BLaER1 (cell line): ENCODE data around the gene RASSF3.
"Not testable (repeated sequence)": the region's sequence is repeated elsewhere in the genome, so short reads cannot be mapped to it uniquely, and the experiment has no call there.

ENCODE experiments used
- H3K27ac ChIP-seq: shearing (Covaris generic); formaldehyde crosslinking; 2 replicates; pipeline ENCODE4 v1.8.1; 2022
- H3K27me3 ChIP-seq: shearing (Covaris generic); formaldehyde crosslinking; 2 replicates; pipeline ENCODE4 v1.8.1; 2022
- H3K36me3 ChIP-seq: shearing (Covaris generic); formaldehyde crosslinking; 2 replicates; pipeline ENCODE4 v1.8.1; 2022
- H3K4me1 ChIP-seq: shearing (Covaris generic); formaldehyde crosslinking; 2 replicates; pipeline ENCODE4 v1.8.1; 2022
- H3K4me2 ChIP-seq: shearing (Covaris generic); formaldehyde crosslinking; 2 replicates; pipeline ENCODE4 v1.8.1; 2022
- H3K4me3 ChIP-seq: shearing (Covaris generic); formaldehyde crosslinking; 2 replicates; pipeline ENCODE4 v1.8.1; 2022
- H3K9ac ChIP-seq: shearing (Covaris generic); formaldehyde crosslinking; 2 replicates; pipeline ENCODE4 v1.8.1; 2022
- H3K9me3 ChIP-seq: shearing (Covaris generic); formaldehyde crosslinking; 2 replicates; pipeline ENCODE4 v1.8.1; 2022
- H4K20me1 ChIP-seq: shearing (Covaris generic); formaldehyde crosslinking; 2 replicates; pipeline ENCODE4 v1.8.1; 2022
- Cebpa-rat ChIP-seq: shearing (Covaris generic); IDR thresholded peaks from 2 replicates; pipeline ENCODE4 v1.8.1; 2022

Gene RASSF3

GRCh38 chr12:64650762-64651161 lies 40.5 kb downstream of the RASSF3 start:
- H3K27ac ChIP-seq = no peak overlapping the region
- H3K9ac ChIP-seq = no peak overlapping the region
- peaks cover 10% of the 10 kb centered on the region; the same call in 1 of the 2 replicates for H3K36me3 ChIP-seq
- H3K4me2 ChIP-seq = peak overlapping the region; percentile 34
- no peak for TF ChIP-seq Cebpa-rat
- no peak overlapping the region for H3K4me3 ChIP-seq
- H3K9me3 ChIP-seq = no peaks in the 10 kb centered on the region
- H3K27me3 ChIP-seq = no peaks in the 10 kb centered on the region
- H4K20me1 ChIP-seq = peaks cover 72% of the 10 kb centered on the region
- peaks cover 34% of the 10 kb centered on the region for H3K4me1 ChIP-seq

GRCh38 chr12:64652346-64652745 lies 42.1 kb downstream of the RASSF3 start:
- Histone ChIP-seq H3K4me2 (no peak overlapping the region), H3K27me3 (no peaks in the 10 kb centered on the region), H3K36me3 (peaks cover 20% of the 10 kb centered on the region), H3K27ac (no peak overlapping the region), H3K9me3 (no peaks in the 10 kb centered on the region), H3K9ac (no peak overlapping the region), H4K20me1 (peaks cover 58% of the 10 kb centered on the region), H3K4me1 (peaks cover 34% of the 10 kb centered on the region), H3K4me3 (no peak overlapping the region)
- no peak for TF ChIP-seq Cebpa-rat

GRCh38 chr12:64653123-64653522 lies 42.8 kb downstream of the RASSF3 start:
- Histone ChIP-seq H3K9me3 (0 out of 2 replicates have a peak, but pooled peaks cover 6% of the 10 kb centered on the region), H3K4me2 (no peak overlapping the region), H3K36me3 (peaks cover 28% of the 10 kb centered on the region), H3K27ac (no peak overlapping the region), H3K9ac (no peak overlapping the region), H3K4me3 (no peak overlapping the region), H3K4me1 (peaks cover 42% of the 10 kb centered on the region), H4K20me1 (peaks cover 50% of the 10 kb centered on the region), H3K27me3 (no peaks in the 10 kb centered on the region)
- no peak for TF ChIP-seq Cebpa-rat

- not testable (repeated sequence) for H3K9ac ChIP-seq, H3K27me3 ChIP-seq, H3K27ac ChIP-seq, H3K4me3 ChIP-seq, H3K4me2 ChIP-seq
- H3K9me3 ChIP-seq = 0 out of 2 replicates have a peak, but pooled peaks cover 12% of the 10 kb centered on the region
- peaks cover 50% of the 10 kb centered on the region for H3K4me1 ChIP-seq
- H4K20me1 ChIP-seq = peaks cover 48% of the 10 kb centered on the region
- H3K36me3 ChIP-seq = peaks cover 33% of the 10 kb centered on the region
Measured at GRCh38 chr12:64653907-64654306, 43.6 kb downstream of the RASSF3 start.

- Histone ChIP-seq H3K4me3 (no peak overlapping the region), H3K9me3 (0 out of 2 replicates have a peak, but pooled peaks cover 12% of the 10 kb centered on the region), H3K36me3 (peaks cover 27% of the 10 kb centered on the region), H3K27ac (no peak overlapping the region), H3K9ac (no peak overlapping the region), H3K27me3 (no peaks in the 10 kb centered on the region), H3K4me2 (no peak overlapping the region), H3K4me1 (peaks cover 47% of the 10 kb centered on the region), H4K20me1 (peaks cover 40% of the 10 kb centered on the region)
- no peak for TF ChIP-seq Cebpa-rat
Measured at GRCh38 chr12:64655141-64655540, 44.8 kb downstream of the RASSF3 start.

GRCh38 chr12:64656429-64656828 lies 46.1 kb downstream of the RASSF3 start:
- Histone ChIP-seq H3K36me3 (peaks cover 27% of the 10 kb centered on the region), H3K9me3 (0 out of 2 replicates have a peak, but pooled peaks cover 12% of the 10 kb centered on the region), H4K20me1 (peaks cover 36% of the 10 kb centered on the region), H3K27me3 (no peaks in the 10 kb centered on the region), H3K4me1 (peaks cover 35% of the 10 kb centered on the region), H3K4me3 (no peak overlapping the region), H3K4me2 (no peak overlapping the region), H3K27ac (no peak overlapping the region), H3K9ac (no peak overlapping the region)
- no peak for TF ChIP-seq Cebpa-rat

- H3K4me1 ChIP-seq = peaks cover 20% of the 10 kb centered on the region
- H3K36me3 ChIP-seq = peaks cover 27% of the 10 kb centered on the region
- H4K20me1 ChIP-seq = peaks cover 29% of the 10 kb centered on the region; the same call in 1 of the 2 replicates
- H3K4me3 ChIP-seq = no peak overlapping the region
- H3K27ac ChIP-seq = no peak overlapping the region; the same call in 1 of the 2 replicates
- TF ChIP-seq Cebpa-rat = no peak
- H3K9ac ChIP-seq = no peak overlapping the region
- peak overlapping the region; percentile 47 for H3K4me2 ChIP-seq
- H3K9me3 ChIP-seq = 0 out of 2 replicates have a peak, but pooled peaks cover 12% of the 10 kb centered on the region
- H3K27me3 ChIP-seq = no peaks in the 10 kb centered on the region
Measured at GRCh38 chr12:64658892-64659481, 48.7 kb downstream of the RASSF3 start.

GRCh38 chr12:64660237-64661018 lies 50.1 kb downstream of the RASSF3 start:
- H3K27ac ChIP-seq = no peak overlapping the region
- H3K9ac ChIP-seq = no peak overlapping the region
- H3K4me1 ChIP-seq = peaks cover 27% of the 10 kb centered on the region
- no peak for TF ChIP-seq Cebpa-rat
- H3K36me3 ChIP-seq = peaks cover 27% of the 10 kb centered on the region
- no peaks in the 10 kb centered on the region for H3K27me3 ChIP-seq
- no peak overlapping the region for H3K4me3 ChIP-seq
- 0 out of 2 replicates have a peak, but pooled peaks cover 12% of the 10 kb centered on the region for H3K9me3 ChIP-seq
- peaks cover 34% of the 10 kb centered on the region; the same call in 1 of the 2 replicates for H4K20me1 ChIP-seq
- H3K4me2 ChIP-seq = no peak overlapping the region

GRCh38 chr12:64663015-64663414 lies 52.7 kb downstream of the RASSF3 start:
- Histone ChIP-seq H3K4me1 (peaks cover 46% of the 10 kb centered on the region), H3K4me2 (no peak overlapping the region), H3K27me3 (no peaks in the 10 kb centered on the region), H3K9me3 (0 out of 2 replicates have a peak, but pooled peaks cover 6% of the 10 kb centered on the region), H3K27ac (no peak overlapping the region), H3K9ac (no peak overlapping the region), H3K4me3 (no peak overlapping the region), H3K36me3 (peaks cover 10% of the 10 kb centered on the region), H4K20me1 (peaks cover 36% of the 10 kb centered on the region; the same call in 1 of the 2 replicates)
- TF ChIP-seq Cebpa-rat = no peak

- peak overlapping the region; percentile 75 for H3K9ac ChIP-seq
Measured at GRCh38 chr12:64665514-64665913, 55.2 kb downstream of the RASSF3 start.

More at GRCh38 chr12:64665514-64665913, 55.2 kb downstream of the RASSF3 start:
- no peak for TF ChIP-seq Cebpa-rat
- Histone ChIP-seq H3K4me1 (peaks cover 58% of the 10 kb centered on the region), H3K27ac (peak overlapping the region; percentile 82), H3K4me3 (peak overlapping the region; percentile 55; the same call in 1 of the 2 replicates), H3K27me3 (no peaks in the 10 kb centered on the region), H3K9me3 (no peaks in the 10 kb centered on the region), H3K36me3 (no peaks in the 10 kb centered on the region), H3K4me2 (peak overlapping the region; percentile 98), H4K20me1 (peaks cover 37% of the 10 kb centered on the region; the same call in 1 of the 2 replicates)
